ENCODE data around the gene STRIP1.

STRIP1 gene

GRCh38 chr1:110098222-110099026 lies 64.0 kb downstream of the STRIP1 start:
- no peak for DNase-seq

- DNase-seq = no peak
Observed at GRCh38 chr1:110100335-110100734, 65.9 kb downstream of the STRIP1 start.

GRCh38 chr1:110102081-110102480 lies 67.7 kb downstream of the STRIP1 start:
- DNase-seq = no peak

All from activated CD4-positive, alpha-beta T cell treated with anti-CD3 and anti-CD28 coated beads, Interleukin-2, amount 50 U/mL, for 48 hours (primary cell).